H9 (cell line): Measurements from ENCODE around the gene FAM13A. TPM values are rescaled to one million over a fixed set of nuclear protein-coding genes. Genes with fewer than 3 reads are reported as not detected.

Experiments used
- DNase-seq: peaks from one replicate; pipeline ENCODE4 v3.0.0-alpha.2; 2017
- H2AFZ ChIP-seq: one replicate; pipeline ENCODE4 v1.6.1; 2013; ENCODE audit warnings: mild to moderate bottlenecking, low read length, control low read depth, moderate library complexity
- H2AK5ac ChIP-seq: 2 replicates; pipeline ENCODE4 v1.6.1; 2013; ENCODE audit warnings: low read length, control low read depth, mixed read lengths; ENCODE audit not compliant: insufficient read length
- H2BK120ac ChIP-seq: one replicate; pipeline ENCODE4 v1.6.1; 2013; ENCODE audit warnings: low read depth, mild to moderate bottlenecking, low read length, control low read depth, inconsistent platforms; ENCODE audit not compliant: poor library complexity, severe bottlenecking
- H2BK12ac ChIP-seq: 2 replicates; pipeline ENCODE4 v1.6.1; 2013; ENCODE audit warnings: low read length, control low read depth, mixed read lengths, low read depth; ENCODE audit not compliant: insufficient read length
- H2BK15ac ChIP-seq: 2 replicates; pipeline ENCODE4 v1.6.1; 2013; ENCODE audit warnings: low read depth, low read length, control low read depth
- H2BK20ac ChIP-seq: one replicate; pipeline ENCODE4 v1.6.1; 2013; ENCODE audit warnings: low read depth, mild to moderate bottlenecking, low read length, control low read depth, inconsistent platforms; ENCODE audit not compliant: poor library complexity, severe bottlenecking
- H2BK5ac ChIP-seq: 2 replicates; pipeline ENCODE4 v1.6.1; 2013; ENCODE audit warnings: low read length, control low read depth, mixed read lengths; ENCODE audit not compliant: insufficient read length
- H3K14ac ChIP-seq: 2 replicates; pipeline ENCODE4 v1.6.1; 2013; ENCODE audit warnings: low read length, control low read depth; ENCODE audit not compliant: insufficient read depth
- H3K18ac ChIP-seq: 2 replicates; pipeline ENCODE4 v1.6.1; 2013; ENCODE audit warnings: low read depth, mild to moderate bottlenecking, mixed read lengths, low read length, control low read depth; ENCODE audit not compliant: insufficient read length
- H3K23ac ChIP-seq: 2 replicates; pipeline ENCODE4 v1.6.1; 2013; ENCODE audit warnings: low read length, control low read depth, mixed read lengths, low read depth; ENCODE audit not compliant: insufficient read length
- H3K23me2 ChIP-seq: 2 replicates; pipeline ENCODE4 v1.6.1; 2013; ENCODE audit warnings: low read depth, mild to moderate bottlenecking, mixed read lengths, low read length, control low read depth; ENCODE audit not compliant: insufficient read length, poor library complexity, severe bottlenecking
- H3K27ac ChIP-seq: 2 replicates; pipeline ENCODE4 v1.5.1; 2013; ENCODE audit warnings: low read length, control low read depth, mixed read lengths, low read depth; ENCODE audit not compliant: insufficient read length
- H3K27me3 ChIP-seq: 2 replicates; pipeline ENCODE4 v1.6.1; 2013; ENCODE audit warnings: low read length, control low read depth, inconsistent platforms; ENCODE audit not compliant: insufficient read depth
- H3K4ac ChIP-seq: 2 replicates; pipeline ENCODE4 v1.6.1; 2013; ENCODE audit warnings: low read depth, mild to moderate bottlenecking, control low read depth, inconsistent platforms, low read length, moderate library complexity
- H3K4me1 ChIP-seq: 2 replicates; pipeline ENCODE4 v1.6.1; 2013; ENCODE audit warnings: low read length, control low read depth, inconsistent platforms; ENCODE audit not compliant: insufficient read depth
- H3K4me2 ChIP-seq: 2 replicates; pipeline ENCODE4 v1.6.1; 2013; ENCODE audit warnings: low read length, control low read depth, mixed read lengths; ENCODE audit not compliant: insufficient read length, insufficient read depth
- H3K56ac ChIP-seq: 2 replicates; pipeline ENCODE4 v1.6.1; 2013; ENCODE audit warnings: low read depth, mild to moderate bottlenecking, mixed read lengths, low read length, control low read depth; ENCODE audit not compliant: insufficient read length
- H3K79me1 ChIP-seq: 2 replicates; pipeline ENCODE4 v1.6.1; 2013; ENCODE audit warnings: low read depth, mild to moderate bottlenecking, moderate library complexity, low read length, control low read depth, inconsistent platforms; ENCODE audit not compliant: insufficient read depth, poor library complexity, severe bottlenecking
- H3K79me2 ChIP-seq: 2 replicates; pipeline ENCODE4 v1.6.1; 2013; ENCODE audit warnings: low read length, control low read depth, inconsistent platforms; ENCODE audit not compliant: insufficient read depth
- H3K9ac ChIP-seq: 2 replicates; pipeline ENCODE4 v1.6.1; 2013; ENCODE audit warnings: low read length, control low read depth, mixed read lengths; ENCODE audit not compliant: insufficient read length; ENCODE audit errors: extremely low read depth
- H3K9me3 ChIP-seq: one replicate; pipeline ENCODE4 v1.6.1; 2013; ENCODE audit warnings: low read depth, low read length, inconsistent platforms; ENCODE audit not compliant: control insufficient read depth
- H3T11ph ChIP-seq: one replicate; pipeline ENCODE4 v1.6.1; 2013; ENCODE audit warnings: mild to moderate bottlenecking, low read length, control low read depth, inconsistent platforms
- H4K20me1 ChIP-seq: one replicate; pipeline ENCODE4 v1.6.1; 2013; ENCODE audit not compliant: control insufficient read depth, insufficient read length, insufficient read depth
- H4K5ac ChIP-seq: 2 replicates; pipeline ENCODE4 v1.6.1; 2013; ENCODE audit warnings: low read depth, mild to moderate bottlenecking, mixed read lengths, low read length, control low read depth; ENCODE audit not compliant: insufficient read length
- H4K8ac ChIP-seq: replicated peaks from 2 replicates; pipeline ENCODE4 v1.6.1; 2013; ENCODE audit warnings: low read length, control low read depth, mixed read lengths, low read depth; ENCODE audit not compliant: insufficient read length
- H4K91ac ChIP-seq: 2 replicates; pipeline ENCODE4 v1.6.1; 2013; ENCODE audit warnings: low read depth, mild to moderate bottlenecking, moderate library complexity, mixed read lengths, low read length, control low read depth; ENCODE audit not compliant: insufficient read length
- H3K27ac Mint-ChIP-seq, 3 experiments: 2 replicates in 2 of 3; 3 replicates in 1 of 3; pipeline ENCODE4 v1.8.0; 2020 to 2021; ENCODE audit warnings: mixed read lengths in 3 of 3, mild to moderate bottlenecking in 1 of 3, moderate library complexity in 1 of 3
- H3K27me3 Mint-ChIP-seq: 2 replicates; pipeline ENCODE4 v1.8.0; 2021; ENCODE audit warnings: low read depth, mild to moderate bottlenecking, moderate library complexity, mixed read lengths
- H3K36me3 Mint-ChIP-seq, 3 experiments: 2 replicates in 2 of 3; 3 replicates in 1 of 3; pipeline ENCODE4 v1.8.0; 2020 to 2021; ENCODE audit warnings: low read depth in 3 of 3, mixed read lengths in 3 of 3; ENCODE audit not compliant: insufficient read depth in 1 of 3
- H3K4me1 Mint-ChIP-seq, 2 experiments: 2 replicates each; pipeline ENCODE4 v1.8.0; 2020; ENCODE audit warnings: mixed read lengths in 2 of 2
- H3K4me3 Mint-ChIP-seq, 2 experiments: 2 replicates in 1 of 2; 3 replicates in 1 of 2; pipeline ENCODE4 v1.8.0; 2020 to 2021; ENCODE audit warnings: mild to moderate bottlenecking in 2 of 2, mixed read lengths in 2 of 2, moderate library complexity in 1 of 2
- H3K9me3 Mint-ChIP-seq, 2 experiments: 2 replicates in 1 of 2; 3 replicates in 1 of 2; pipeline ENCODE4 v1.8.0; 2020; ENCODE audit warnings: mild to moderate bottlenecking in 2 of 2, mixed read lengths in 2 of 2, moderate library complexity in 1 of 2
- CTCF ChIP-seq: fragments of 200-600 bp; sonication (generic); conservative IDR thresholded peaks from 3 replicates; pipeline ENCODE4 v1.8.0; 2021; ENCODE audit warnings: antibody characterized with exemption, mild to moderate bottlenecking
- total RNA-seq: library from RNA; stranded (reverse); gene quantifications from 2 replicates; pipeline ENCODE4 v1.2.1, GENCODE V29; 2021

FAM13A gene
- total RNA-seq, 1 experiment from 2014 or later, result 12.7 TPM

GRCh38 chr4:88857588-88857987 lies 199.4 kb downstream of the FAM13A start:
- Histone ChIP-seq H4K8ac (no peak overlapping the region), H3K18ac (no peak overlapping the region), H3K56ac (no peak overlapping the region), H3K9me3 (no peaks in the 10 kb centered on the region), H3T11ph (no peak overlapping the region), H3K4me1 (no peaks in the 10 kb centered on the region), H2BK15ac (no peak overlapping the region), H3K27me3 (no peaks in the 10 kb centered on the region), H3K79me1 (no peaks in the 10 kb centered on the region), H3K23ac (no peak overlapping the region), H2BK12ac (no peak overlapping the region), H3K23me2 (no peaks in the 10 kb centered on the region), H3K9ac (no peak overlapping the region), H2BK20ac (no peak overlapping the region), H3K4me2 (no peak overlapping the region), H2AFZ (no peak overlapping the region), H2AK5ac (no peak overlapping the region), H2BK5ac (no peak overlapping the region), H2BK120ac (no peak overlapping the region), H4K20me1 (no peaks in the 10 kb centered on the region), H3K4ac (no peak overlapping the region), H3K14ac (no peak overlapping the region), H4K91ac (no peak overlapping the region), H3K27ac (no peak overlapping the region), H4K5ac (no peak overlapping the region), H3K79me2 (no peaks in the 10 kb centered on the region)
- H3K4me3 Mint-ChIP-seq, result no peak overlapping the region
- H3K27ac Mint-ChIP-seq, result 0 out of 7 replicates have a peak overlapping the region, but pooled peaks of 1 of the 3 experiments have one; percentile 52
- peaks cover 4 to 8% of the 10 kb centered on the region in 2 experiments for H3K4me1 Mint-ChIP-seq
- H3K36me3 Mint-ChIP-seq, result no peaks in the 10 kb centered on the region
- no peak for TF ChIP-seq CTCF
- H3K27me3 Mint-ChIP-seq, result no peaks in the 10 kb centered on the region
- no peaks in the 10 kb centered on the region for H3K9me3 Mint-ChIP-seq
- no peak for DNase-seq
